ENCODE measurements around the gene GRIA2. TPM values are rescaled to one million over a fixed set of nuclear protein-coding genes. Genes with fewer than 3 reads are reported as not detected.

Gene GRIA2
- total RNA-seq, 2 donors from 2014 or later = 0.91 to 5.1 TPM

DNA sequence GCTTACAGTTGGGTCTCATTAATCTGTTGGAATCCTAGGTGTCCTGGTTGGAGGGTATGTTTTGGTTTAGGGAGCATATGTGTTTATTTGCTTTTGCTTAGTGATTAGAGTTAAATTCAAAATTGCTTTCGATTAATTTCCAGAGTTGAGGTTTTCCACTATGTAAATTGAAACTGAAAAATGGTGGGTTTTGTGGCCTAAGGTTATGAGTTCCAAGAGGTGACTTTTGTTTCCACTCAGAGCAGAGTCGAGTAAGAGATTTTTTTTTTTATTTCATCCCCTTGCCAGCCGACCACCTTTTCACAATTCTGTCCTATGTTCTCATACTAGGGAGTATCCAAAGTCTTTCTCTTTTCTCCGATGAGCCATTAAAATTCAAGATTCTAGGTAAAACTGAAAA lies 66.9 kb downstream of the GRIA2 start:
- WGBS = 86% methylated on average over 4 of the region's 4 CpGs
- no peaks in the 10 kb centered on the region for H3K36me3 ChIP-seq
- no peak overlapping the region for H3K27ac ChIP-seq
- intact Hi-C loops (cut with DNase I) = no loop called here
- no peak for DNase-seq (ENCODE audit: low spot score)
- no peaks in the 10 kb centered on the region for H3K27me3 ChIP-seq (replicated peaks; ENCODE audit: insufficient read depth)
- no peaks in the 10 kb centered on the region for H3K9me3 ChIP-seq
- H3K4me3 ChIP-seq = no peak overlapping the region
- no peaks in the 10 kb centered on the region for H3K4me1 ChIP-seq (replicated peaks)
- TF ChIP-seq POLR2AphosphoS5 (IDR thresholded peaks at IDR 0.05) (no peak), POLR2A (IDR thresholded peaks at IDR 0.05) (no peak)
- TF ChIP-seq, protein P1, sequence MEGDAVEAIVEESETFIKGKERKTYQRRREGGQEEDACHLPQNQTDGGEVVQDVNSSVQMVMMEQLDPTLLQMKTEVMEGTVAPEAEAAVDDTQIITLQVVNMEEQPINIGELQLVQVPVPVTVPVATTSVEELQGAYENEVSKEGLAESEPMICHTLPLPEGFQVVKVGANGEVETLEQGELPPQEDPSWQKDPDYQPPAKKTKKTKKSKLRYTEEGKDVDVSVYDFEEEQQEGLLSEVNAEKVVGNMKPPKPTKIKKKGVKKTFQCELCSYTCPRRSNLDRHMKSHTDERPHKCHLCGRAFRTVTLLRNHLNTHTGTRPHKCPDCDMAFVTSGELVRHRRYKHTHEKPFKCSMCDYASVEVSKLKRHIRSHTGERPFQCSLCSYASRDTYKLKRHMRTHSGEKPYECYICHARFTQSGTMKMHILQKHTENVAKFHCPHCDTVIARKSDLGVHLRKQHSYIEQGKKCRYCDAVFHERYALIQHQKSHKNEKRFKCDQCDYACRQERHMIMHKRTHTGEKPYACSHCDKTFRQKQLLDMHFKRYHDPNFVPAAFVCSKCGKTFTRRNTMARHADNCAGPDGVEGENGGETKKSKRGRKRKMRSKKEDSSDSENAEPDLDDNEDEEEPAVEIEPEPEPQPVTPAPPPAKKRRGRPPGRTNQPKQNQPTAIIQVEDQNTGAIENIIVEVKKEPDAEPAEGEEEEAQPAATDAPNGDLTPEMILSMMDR (IDR thresholded peaks at IDR 0.05) = no peak

DNA sequence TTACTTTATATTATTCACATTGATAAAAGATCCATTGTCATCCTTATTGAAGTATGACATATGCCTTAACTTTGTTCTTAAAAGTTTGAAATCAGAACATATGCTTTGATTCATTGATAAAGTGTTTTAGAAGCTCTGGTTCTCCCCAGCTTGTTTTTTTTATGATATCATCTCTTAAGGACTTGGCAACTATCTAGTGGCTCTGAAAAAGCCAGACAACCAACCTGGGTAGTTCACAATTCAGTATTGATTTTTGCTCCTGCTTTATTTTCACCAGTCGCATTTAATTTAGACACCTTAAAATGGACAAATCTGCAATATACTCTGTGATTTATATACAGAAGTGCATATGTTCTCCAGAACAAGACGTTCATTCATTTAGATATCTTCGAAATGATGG lies 70.1 kb downstream of the GRIA2 start:
- 80% methylated on average over 3 of the region's 3 CpGs for WGBS
- Histone ChIP-seq H3K4me3 (no peak overlapping the region), H3K36me3 (no peaks in the 10 kb centered on the region), H3K27ac (no peak overlapping the region), H3K9me3 (no peaks in the 10 kb centered on the region), H3K4me1 (replicated peaks) (no peaks in the 10 kb centered on the region), H3K27me3 (replicated peaks; ENCODE audit: insufficient read depth) (no peaks in the 10 kb centered on the region)
- intact Hi-C loops (cut with DNase I) = no loop called here
- no peak for TF ChIP-seq POLR2AphosphoS5 (IDR thresholded peaks at IDR 0.05)
- no peak for TF ChIP-seq POLR2A (IDR thresholded peaks at IDR 0.05)
- TF ChIP-seq, protein P1 (IDR thresholded peaks at IDR 0.05) = no peak
- DNase-seq (ENCODE audit: low spot score) = no peak

DNA sequence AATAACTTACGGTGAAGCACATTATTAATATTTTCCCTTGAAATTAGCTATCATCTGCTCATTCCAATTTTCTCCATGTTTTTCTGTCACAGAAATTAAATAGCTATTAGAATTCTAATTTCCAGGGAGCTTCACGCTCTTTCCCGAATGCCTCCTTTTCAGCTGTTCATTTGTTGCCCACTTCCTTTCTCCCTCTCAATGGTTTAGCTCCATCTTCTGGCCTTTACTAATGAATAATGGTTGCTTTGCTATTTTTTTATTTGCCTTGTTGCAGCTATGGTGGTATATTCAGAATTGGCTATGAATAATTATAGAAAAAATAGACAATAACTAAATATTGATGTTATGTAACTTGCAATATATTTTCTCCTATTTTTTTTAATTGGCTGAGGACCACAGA lies 70.5 kb downstream of the GRIA2 start:
- intact Hi-C loops (cut with DNase I) = no loop called here
- 78% methylated on average over 3 of the region's 3 CpGs for WGBS
- no peak for TF ChIP-seq POLR2A (IDR thresholded peaks at IDR 0.05)
- no peak for TF ChIP-seq POLR2AphosphoS5 (IDR thresholded peaks at IDR 0.05)

DNA sequence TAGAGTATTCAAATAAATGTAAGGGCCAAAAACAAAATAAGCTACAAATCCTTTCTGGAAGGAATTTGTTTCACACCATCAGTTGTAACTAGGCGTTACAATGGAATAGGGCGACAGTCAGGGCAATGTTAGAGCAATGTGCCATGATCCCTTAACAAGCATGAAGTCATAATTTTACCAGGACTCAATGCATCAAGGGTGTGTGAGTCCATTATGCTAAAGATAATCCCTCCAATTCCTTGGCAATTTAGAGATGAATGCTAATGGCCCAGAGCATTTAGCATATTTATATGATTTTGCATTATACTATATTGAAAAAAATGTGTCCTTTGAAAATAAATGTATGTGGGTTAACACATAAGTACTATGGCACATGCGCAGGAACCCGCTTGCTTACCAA lies 73.1 kb downstream of the GRIA2 start:
- no peak overlapping the region for H3K4me3 ChIP-seq
- H3K36me3 ChIP-seq = no peaks in the 10 kb centered on the region
- H3K4me1 ChIP-seq (replicated peaks) = no peaks in the 10 kb centered on the region

More for the DNA sequence above, 70.5 kb downstream of the GRIA2 start:
- H3K4me1 ChIP-seq (replicated peaks) = no peaks in the 10 kb centered on the region
- no peaks in the 10 kb centered on the region for H3K27me3 ChIP-seq (replicated peaks; ENCODE audit: insufficient read depth)
- DNase-seq (ENCODE audit: low spot score) = no peak
- H3K27ac ChIP-seq = no peak overlapping the region
- no peak overlapping the region for H3K4me3 ChIP-seq
- no peaks in the 10 kb centered on the region for H3K36me3 ChIP-seq
- no peaks in the 10 kb centered on the region for H3K9me3 ChIP-seq

DNA sequence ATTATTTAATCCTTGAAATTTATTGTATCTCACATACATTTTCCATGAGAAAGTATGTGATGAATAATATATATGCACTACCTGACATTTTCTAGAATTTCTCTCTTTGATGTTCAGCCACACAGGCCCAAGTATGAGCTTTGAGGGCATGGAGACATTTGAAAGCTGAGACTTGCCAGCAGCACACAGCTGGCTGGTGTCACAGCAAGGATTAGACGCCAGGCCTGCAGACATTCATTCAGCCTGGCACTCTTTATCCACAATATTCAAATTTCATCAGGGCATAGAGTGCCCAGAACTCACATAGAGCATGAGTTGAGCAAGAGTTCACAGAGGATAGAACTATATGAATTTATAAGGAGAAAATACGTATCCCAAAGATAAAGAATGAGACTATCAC lies 74.0 kb downstream of the GRIA2 start:
- TF ChIP-seq POLR2A (IDR thresholded peaks at IDR 0.05) = no peak
- TF ChIP-seq, protein P1 (IDR thresholded peaks at IDR 0.05) = no peak
- TF ChIP-seq POLR2AphosphoS5 (IDR thresholded peaks at IDR 0.05) = no peak
- Histone ChIP-seq H3K4me3 (no peak overlapping the region), H3K27me3 (replicated peaks; ENCODE audit: insufficient read depth) (no peaks in the 10 kb centered on the region), H3K36me3 (no peaks in the 10 kb centered on the region), H3K9me3 (no peaks in the 10 kb centered on the region), H3K27ac (no peak overlapping the region), H3K4me1 (replicated peaks) (no peaks in the 10 kb centered on the region)
- intact Hi-C loops (cut with DNase I) = no loop called here
- 75% methylated on average over 2 of the region's 2 CpGs for WGBS
- no peak for DNase-seq (ENCODE audit: low spot score)

More for the DNA sequence above, 73.1 kb downstream of the GRIA2 start:
- no peak for DNase-seq (ENCODE audit: low spot score)
- Histone ChIP-seq H3K9me3 (no peaks in the 10 kb centered on the region), H3K27ac (no peak overlapping the region), H3K27me3 (replicated peaks; ENCODE audit: insufficient read depth) (no peaks in the 10 kb centered on the region)
- 90% methylated on average over 4 of the region's 4 CpGs for WGBS
- intact Hi-C loops (cut with DNase I) = no loop called here
- no peak for TF ChIP-seq POLR2AphosphoS5 (IDR thresholded peaks at IDR 0.05)
- TF ChIP-seq, protein P1 (IDR thresholded peaks at IDR 0.05) = no peak
